Fibroblast of peridontal ligament (primary cell): ENCODE measurements around the gene SOX2.

Experiments
- DNase-seq: peaks from one replicate; pipeline ENCODE4 v3.0.0-alpha.2; 2010; ENCODE audit errors: extremely low read depth

The SOX2 gene

DNA sequence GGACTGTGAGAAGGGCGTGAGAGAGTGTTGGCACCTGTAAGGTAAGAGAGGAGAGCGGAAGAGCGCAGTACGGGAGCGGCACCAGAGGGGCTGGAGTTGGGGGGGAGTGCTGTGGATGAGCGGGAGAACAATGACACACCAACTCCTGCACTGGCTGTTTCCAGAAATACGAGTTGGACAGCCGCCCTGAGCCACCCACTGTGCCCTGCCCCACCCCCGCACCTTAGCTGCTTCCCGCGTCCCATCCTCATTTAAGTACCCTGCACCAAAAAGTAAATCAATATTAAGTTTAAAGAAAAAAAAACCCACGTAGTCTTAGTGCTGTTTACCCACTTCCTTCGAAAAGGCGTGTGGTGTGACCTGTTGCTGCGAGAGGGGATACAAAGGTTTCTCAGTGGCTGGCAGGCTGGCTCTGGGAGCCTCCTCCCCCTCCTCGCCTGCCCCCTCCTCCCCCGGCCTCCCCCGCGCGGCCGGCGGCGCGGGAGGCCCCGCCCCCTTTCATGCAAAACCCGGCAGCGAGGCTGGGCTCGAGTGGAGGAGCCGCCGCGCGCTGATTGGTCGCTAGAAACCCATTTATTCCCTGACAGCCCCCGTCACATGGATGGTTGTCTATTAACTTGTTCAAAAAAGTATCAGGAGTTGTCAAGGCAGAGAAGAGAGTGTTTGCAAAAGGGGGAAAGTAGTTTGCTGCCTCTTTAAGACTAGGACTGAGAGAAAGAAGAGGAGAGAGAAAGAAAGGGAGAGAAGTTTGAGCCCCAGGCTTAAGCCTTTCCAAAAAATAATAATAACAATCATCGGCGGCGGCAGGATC lies at the start of gene SOX2:
TSS of gene SOX2 (plus strand) at position 601 of the 811 bp plus-strand sequence. CDS start 436 bp downstream, outside the sequence.
- DNase-seq, result peak; percentile 24

GRCh38 chr3:181683563-181683962 lies 28.2 kb upstream of the SOX2 start:
- no peak for DNase-seq

GRCh38 chr3:181687190-181687589 lies 24.5 kb upstream of the SOX2 start:
- DNase-seq, result no peak

- DNase-seq, result no peak
Observed at GRCh38 chr3:181687731-181688130, 24.0 kb upstream of the SOX2 start.

DNA sequence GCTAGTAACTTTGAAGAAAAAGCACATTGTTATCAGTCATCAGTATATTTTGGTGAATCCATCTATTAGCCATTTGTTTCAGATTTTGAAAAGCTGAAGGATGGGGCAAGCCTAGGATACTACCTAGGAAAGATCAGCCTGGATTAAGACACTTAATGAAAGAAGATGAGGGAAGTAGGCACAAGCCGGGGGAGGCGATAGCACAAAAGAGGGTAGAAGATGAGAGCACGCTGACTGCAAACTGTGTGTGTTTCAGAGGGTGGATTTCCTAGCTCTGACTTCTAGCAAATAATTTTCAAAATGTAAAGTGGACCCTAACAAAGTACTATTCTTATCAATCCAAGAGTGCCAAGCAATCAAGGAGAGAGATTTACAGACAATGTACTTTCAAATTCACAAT lies 22.2 kb upstream of the SOX2 start:
- DNase-seq, result no peak

GRCh38 chr3:181690769-181691168 lies 21.0 kb upstream of the SOX2 start:
- no peak for DNase-seq

GRCh38 chr3:181691901-181692300 lies 19.8 kb upstream of the SOX2 start:
- no peak for DNase-seq

GRCh38 chr3:181692311-181693145 lies 19.2 kb upstream of the SOX2 start:
- DNase-seq, result no peak

GRCh38 chr3:181693280-181693679 lies 18.4 kb upstream of the SOX2 start:
- DNase-seq, result no peak

- no peak for DNase-seq
Observed at GRCh38 chr3:181694805-181695660, 16.7 kb upstream of the SOX2 start.

DNA sequence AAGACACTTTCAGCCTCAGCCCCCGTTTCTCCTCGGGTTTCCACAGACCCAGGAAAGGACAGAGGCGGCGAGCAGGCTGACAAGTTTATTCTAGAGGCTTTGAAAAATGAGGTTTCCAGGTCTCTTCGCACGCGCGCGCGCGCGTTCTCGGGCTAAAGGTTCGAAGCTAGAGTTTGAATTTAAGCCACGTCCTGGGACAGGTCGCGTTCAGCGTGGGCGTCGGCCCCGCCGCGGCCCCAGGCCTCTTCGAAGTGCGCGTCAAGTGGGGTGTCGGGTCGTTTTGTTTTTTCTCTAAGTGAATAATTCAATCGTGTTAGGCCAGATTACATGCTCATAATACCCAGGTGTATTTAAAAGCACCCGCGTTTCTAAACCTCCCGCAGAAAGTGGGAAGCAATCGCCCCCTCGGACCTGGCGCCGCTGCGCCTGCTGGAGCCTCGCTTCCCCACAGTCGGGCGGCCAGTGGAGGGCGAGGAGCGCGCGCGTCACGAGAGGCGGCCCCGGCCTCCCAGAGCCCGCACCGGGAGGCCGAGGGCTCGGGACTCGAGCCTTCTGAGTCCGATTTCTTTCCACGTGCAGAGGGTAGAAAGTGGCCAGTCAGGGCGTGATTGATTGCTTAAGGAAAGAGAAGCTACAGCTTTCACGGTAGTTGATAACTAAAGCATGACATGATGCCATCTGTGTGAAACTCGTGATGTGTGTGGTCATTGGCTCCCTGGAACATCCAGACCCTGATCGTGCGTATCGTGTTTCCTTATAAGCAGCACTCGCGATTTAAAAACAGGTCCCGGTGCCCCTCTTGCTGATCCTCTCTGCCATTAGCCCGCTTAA lies 15.8 kb upstream of the SOX2 start:
- DNase-seq, result no peak

DNA sequence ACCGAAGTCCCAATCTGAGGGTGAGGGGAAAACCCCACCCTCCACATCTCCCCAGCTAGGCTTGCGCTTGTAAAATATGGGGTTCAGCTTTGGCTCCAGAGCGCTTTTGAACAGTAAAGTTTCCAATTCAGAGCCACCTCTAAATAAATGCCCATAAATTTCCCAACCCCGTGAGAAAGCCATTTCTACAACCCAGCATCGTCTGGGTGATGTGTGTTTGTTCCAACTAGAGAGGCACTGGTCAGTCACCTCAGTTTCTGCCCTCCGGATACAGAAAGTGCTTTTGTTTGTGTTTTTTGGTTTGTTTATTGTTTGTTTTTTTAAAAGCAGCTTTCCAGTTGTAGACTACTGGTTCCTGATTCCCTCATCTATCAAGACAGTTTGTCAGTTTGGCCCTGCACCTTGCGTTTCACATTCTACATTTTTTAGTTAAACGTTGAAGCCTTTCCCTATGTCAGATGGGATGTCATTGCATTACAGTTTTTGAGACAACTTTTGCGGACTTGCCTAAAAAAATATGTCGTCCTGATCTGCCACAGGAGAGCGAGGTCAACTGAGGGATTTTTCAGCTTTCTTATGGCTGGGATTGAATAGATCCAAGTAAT lies 15.0 kb upstream of the SOX2 start:
- no peak for DNase-seq

- DNase-seq, result no peak
Observed at GRCh38 chr3:181698263-181698954, 13.3 kb upstream of the SOX2 start.

GRCh38 chr3:181699171-181699903 lies 12.4 kb upstream of the SOX2 start:
- DNase-seq, result no peak

GRCh38 chr3:181700168-181701087 lies 11.3 kb upstream of the SOX2 start:
- peak; percentile 79 for DNase-seq

DNA sequence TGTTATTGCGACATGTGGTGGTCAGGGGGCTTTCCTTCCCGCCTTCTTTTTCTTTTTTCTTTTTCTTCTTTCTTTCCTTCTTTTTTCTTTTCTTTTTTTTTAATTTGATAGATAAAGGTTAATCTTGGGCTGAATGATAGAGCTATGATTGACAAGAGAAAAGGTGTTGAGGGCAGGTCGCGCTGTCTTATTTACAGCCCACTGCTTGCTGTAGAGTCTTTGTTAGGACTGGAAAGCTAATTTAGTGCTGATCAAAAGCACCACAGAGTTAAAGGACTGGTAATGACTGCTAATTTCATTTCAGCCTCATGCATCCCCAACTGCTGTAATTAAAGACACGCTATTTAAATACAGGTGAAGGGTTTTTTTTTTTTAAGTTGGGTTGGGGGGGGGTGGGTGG lies 10.6 kb upstream of the SOX2 start:
- no peak for DNase-seq

GRCh38 chr3:181703601-181704420 lies 7.9 kb upstream of the SOX2 start:
- DNase-seq, result no peak
